WI38 (cell line): ENCODE results near the gene SREBF1.

Source experiments
- H3K4me3 ChIP-seq: 2 replicates; pipeline ENCODE4 v1.5.1; 2011; ENCODE audit warnings: low read depth, mild to moderate bottlenecking, control low read depth, low read length
- TF ChIP-seq, protein P1 (sequence below): IDR thresholded peaks from 2 replicates; pipeline ENCODE4 v1.5.1; 2012; ENCODE audit warnings: low read depth, mild to moderate bottlenecking, control low read depth, low read length

The SREBF1 gene

DNA sequence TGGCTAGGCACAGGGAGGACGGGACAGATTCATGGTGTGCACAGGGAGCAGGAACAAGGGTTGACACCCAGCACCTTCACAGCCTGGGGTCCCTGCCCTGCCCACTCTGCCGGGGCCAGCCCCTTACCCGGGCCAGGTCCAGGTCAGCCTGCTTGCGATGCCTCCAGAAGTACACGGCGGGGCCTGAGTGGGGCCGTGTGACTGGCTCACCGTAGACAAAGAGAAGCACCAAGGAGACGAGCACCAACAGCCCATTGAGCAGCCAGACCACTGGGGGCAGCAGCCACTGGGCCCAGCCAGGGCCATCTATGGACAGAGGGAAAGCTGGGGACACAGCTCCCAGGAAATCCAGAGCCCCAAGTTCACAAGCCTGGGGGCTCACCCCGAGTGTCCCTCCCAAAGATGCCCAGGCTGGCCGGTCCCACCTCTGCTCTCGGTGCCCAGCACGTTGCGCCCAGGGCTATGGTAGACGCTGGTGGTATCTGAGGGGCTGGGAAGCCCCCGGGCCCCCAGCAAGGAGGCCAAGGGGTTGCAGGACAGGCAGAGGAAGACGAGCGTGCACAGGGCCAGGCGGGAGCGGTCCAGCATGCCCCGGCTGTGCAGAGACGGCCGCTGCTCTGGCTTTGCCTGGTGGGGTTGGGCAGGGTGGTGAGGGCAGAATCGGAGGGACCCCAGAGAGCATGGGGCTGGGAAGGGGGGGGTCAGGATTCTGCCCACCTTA is 19.8 kb downstream of the SREBF1 start:
- TF ChIP-seq, protein P1, sequence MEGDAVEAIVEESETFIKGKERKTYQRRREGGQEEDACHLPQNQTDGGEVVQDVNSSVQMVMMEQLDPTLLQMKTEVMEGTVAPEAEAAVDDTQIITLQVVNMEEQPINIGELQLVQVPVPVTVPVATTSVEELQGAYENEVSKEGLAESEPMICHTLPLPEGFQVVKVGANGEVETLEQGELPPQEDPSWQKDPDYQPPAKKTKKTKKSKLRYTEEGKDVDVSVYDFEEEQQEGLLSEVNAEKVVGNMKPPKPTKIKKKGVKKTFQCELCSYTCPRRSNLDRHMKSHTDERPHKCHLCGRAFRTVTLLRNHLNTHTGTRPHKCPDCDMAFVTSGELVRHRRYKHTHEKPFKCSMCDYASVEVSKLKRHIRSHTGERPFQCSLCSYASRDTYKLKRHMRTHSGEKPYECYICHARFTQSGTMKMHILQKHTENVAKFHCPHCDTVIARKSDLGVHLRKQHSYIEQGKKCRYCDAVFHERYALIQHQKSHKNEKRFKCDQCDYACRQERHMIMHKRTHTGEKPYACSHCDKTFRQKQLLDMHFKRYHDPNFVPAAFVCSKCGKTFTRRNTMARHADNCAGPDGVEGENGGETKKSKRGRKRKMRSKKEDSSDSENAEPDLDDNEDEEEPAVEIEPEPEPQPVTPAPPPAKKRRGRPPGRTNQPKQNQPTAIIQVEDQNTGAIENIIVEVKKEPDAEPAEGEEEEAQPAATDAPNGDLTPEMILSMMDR, result no peak
- no peak overlapping the region for H3K4me3 ChIP-seq

DNA sequence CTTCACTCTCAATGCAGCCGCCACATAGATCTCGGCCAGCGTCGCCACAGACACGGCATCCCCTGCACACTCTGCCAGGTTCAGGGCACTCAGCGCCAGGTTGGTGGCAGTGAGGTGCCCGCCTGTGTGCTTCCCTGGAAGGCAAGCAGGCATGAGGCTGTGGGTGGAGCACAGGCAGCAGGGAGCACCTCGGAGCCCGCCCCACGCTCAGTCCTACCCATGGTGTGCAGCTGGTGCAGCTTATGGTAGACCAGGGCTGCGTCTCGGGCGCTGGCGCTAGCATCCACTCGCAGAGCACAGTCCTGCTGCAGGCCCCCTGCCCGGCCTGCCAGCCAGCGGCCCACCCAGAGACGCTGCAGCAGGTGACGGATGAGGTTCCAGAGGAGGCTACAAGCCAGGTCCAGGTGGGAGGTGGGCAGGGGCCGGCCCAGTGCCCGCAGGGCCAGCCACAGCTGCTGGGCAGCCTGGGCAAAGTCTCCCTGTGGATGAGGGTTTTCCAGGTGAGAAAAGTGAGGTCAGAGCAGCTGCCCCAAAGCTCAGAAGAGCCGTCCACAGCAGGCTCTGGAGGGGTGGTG is 20.5 kb downstream of the SREBF1 start:
- TF ChIP-seq, protein P1, result no peak
- H3K4me3 ChIP-seq, result no peak overlapping the region

DNA sequence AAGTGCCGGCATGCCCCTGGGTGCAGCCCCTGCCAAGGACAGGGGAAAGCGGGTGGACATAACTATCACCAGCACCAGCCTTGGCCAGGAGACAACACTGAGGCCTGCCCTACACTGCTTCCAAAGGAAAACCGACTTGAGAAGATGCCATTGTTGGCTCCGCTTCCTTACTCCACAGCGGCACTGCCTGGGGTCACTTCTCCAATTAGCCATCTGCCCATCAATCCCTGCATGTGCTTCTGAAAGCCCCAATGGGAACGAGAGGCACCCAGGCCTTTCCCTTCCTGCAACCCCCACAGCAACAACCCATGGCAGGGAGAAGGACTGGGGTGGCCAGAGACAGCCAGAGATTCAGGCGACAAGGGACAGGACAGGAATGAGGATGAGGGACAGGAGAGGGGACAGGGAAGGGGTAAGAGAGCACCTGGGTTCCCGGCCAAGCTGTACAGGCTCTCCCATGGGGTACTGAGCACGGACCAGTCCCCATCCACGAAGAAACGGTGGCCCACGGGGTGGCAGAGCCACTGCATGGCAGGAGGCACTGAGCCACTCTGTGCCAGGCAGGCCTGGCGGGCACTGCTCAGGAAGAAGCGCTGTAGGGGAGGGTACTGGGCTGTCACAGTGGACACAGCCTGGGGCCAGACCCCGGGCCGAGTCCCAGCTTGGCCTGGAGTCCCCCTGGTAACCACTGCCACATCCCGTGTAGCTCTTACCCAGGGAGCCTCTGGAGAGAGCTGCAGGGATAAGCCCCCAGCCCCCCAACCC is 21.2 kb downstream of the SREBF1 start:
- H3K4me3 ChIP-seq, result no peak overlapping the region
- TF ChIP-seq, protein P1, result no peak

DNA sequence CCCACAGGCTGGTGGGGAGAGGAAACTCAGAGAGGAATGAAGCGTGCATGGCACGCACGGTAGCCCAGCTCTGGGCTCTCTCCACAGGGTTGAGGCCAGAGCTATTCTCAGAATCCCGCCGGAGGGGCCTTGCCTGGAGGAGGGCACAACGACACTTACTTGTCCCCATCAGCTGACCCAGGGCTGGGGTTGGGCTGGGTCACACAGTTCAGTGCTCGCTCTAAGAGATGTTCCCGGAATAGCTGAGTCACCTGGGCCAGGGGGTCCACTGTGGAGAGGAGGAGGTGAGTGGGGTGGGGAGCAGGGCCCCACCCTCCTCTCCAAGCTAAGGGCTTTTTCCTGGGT is 21.8 kb downstream of the SREBF1 start:
- TF ChIP-seq, protein P1, result no peak
- H3K4me3 ChIP-seq, result no peak overlapping the region

DNA sequence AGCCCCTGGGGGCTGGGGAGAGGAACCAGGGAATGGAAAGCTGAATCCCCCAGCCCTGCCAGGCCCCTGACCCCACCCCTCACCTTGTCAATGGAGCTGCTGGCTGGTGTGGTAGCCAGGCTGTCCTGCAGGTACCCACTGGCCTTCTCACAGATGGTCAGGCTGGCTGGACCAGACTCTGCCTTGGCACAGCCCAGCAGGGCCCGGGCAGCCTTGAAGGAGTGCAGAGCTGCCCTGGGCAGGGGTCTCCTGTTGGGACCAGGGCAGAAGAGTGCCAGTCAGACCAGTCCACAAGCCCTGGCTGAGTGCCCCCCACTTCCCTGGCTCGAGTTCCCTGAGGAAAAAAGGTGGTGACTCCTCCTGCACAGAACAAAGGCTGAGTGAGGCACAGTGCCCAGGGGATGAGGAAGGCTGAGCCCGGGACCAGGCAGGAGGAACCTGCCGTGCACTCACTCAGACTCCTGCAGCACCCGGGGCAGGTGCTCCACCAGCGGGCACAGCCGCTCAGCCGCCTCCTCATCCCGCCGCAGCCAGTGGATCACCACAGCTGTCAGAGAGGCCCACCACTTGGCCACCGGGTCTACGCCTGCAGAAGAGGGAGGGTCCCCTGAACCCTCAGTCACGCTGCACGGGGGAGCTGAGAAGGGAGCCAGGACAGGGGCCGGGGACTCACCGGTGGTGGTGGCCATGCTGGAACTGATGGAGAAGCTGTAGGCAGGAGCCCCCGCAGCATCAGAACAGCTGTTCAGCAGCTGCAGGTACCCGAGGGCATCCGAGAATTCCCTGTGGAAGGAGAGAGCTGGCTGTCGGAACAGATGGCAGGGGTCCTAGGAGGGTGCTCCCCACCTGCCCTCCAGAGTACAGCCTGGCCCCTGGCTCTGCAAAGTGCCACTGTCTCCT is 22.4 kb downstream of the SREBF1 start:
- TF ChIP-seq, protein P1, result no peak

DNA sequence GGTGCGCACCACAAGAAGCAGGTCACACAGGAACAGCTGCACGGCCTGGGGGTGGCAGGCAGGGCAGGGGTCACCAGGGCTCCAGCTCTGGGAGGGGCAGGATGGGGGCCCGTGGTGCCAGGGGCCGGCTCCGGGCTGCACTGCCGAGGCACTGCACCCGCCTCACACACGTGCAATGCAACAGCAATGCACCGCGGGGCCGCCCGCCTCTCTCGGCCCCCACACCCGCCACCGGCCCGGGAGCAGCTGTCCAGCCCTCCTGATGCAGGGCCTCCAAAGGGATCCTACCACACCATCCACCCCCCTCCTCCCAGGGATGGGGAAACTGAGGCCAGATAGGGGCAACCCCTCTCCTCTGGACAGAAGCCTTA is 23.1 kb downstream of the SREBF1 start:
- no peak overlapping the region for H3K4me3 ChIP-seq
- TF ChIP-seq, protein P1, result no peak

More for the DNA sequence above, 22.4 kb downstream of the SREBF1 start:
- H3K4me3 ChIP-seq, result no peak overlapping the region
